GM20000 (cell line): ENCODE measurements around the gene CYP39A1.
"Not testable (repeated sequence)": the region's sequence is repeated elsewhere in the genome, so short reads cannot be mapped to it uniquely, and the experiment has no call there.

Experiments
- DNase-seq: peaks from one replicate; pipeline ENCODE4 v3.0.0; 2012; ENCODE audit warnings: low spot score
- CTCF ChIP-seq: IDR thresholded peaks from 2 replicates; pipeline ENCODE4 v1.5.1; 2012; ENCODE audit warnings: mild to moderate bottlenecking, control low read depth; ENCODE audit errors: extremely low read depth, missing control alignments

CYP39A1 gene

GRCh38 chr6:46648869-46649492 lies 3.6 kb downstream of the CYP39A1 start:
- no peak for TF ChIP-seq CTCF
- DNase-seq, result no peak

GRCh38 chr6:46648108-46648507 lies 4.5 kb downstream of the CYP39A1 start:
- not testable (repeated sequence) for DNase-seq

GRCh38 chr6:46645265-46645664 lies 7.4 kb downstream of the CYP39A1 start:
- DNase-seq, result no peak
- TF ChIP-seq CTCF, result no peak

- no peak for TF ChIP-seq CTCF
- DNase-seq, result no peak
Measured at GRCh38 chr6:46642928-46643751, 9.5 kb downstream of the CYP39A1 start.

GRCh38 chr6:46638650-46639049 lies 14.0 kb downstream of the CYP39A1 start:
- TF ChIP-seq CTCF, result no peak

GRCh38 chr6:46637933-46638332 lies 14.7 kb downstream of the CYP39A1 start:
- no peak for TF ChIP-seq CTCF
- DNase-seq, result no peak

More at GRCh38 chr6:46638650-46639049, 14.0 kb downstream of the CYP39A1 start:
- no peak for DNase-seq

GRCh38 chr6:46637145-46637544 lies 15.5 kb downstream of the CYP39A1 start:
- no peak for DNase-seq
- no peak for TF ChIP-seq CTCF
